PC-3 (cell line): ENCODE results near the gene PM20D1. TPM values are rescaled to one million over a fixed set of nuclear protein-coding genes. Genes with fewer than 3 reads are reported as not detected.
"Not testable (repeated sequence)": the region's sequence is repeated elsewhere in the genome, so short reads cannot be mapped to it uniquely, and the experiment has no call there.

Experiments used
- ATAC-seq: fragments of 200-7000 bp; cut with Tn5 transposase; 2 replicates; pipeline ENCODE4 v1.9.1; 2020; ENCODE audit warnings: mild to moderate bottlenecking, moderate library complexity
- BruUV-seq: library from RNA; stranded (reverse); fragments of 400-500 nt; replicated peaks from 2 replicates; lab custom pipeline; 2021; lab: Mats Ljungman, UMichigan
- CTCF ChIA-PET: fragments of 300-600 bp; sonication (Branson Sonifier 250); formaldehyde crosslinking; loops from one replicate; lab custom pipeline; 2022; ENCODE audit warnings: antibody characterized with exemption; lab: Charles Lee
- POLR2A ChIA-PET: fragments of 300-600 bp; sonication (Branson Sonifier 250); formaldehyde crosslinking; loops from one replicate; lab custom pipeline; 2022; ENCODE audit warnings: antibody characterized with exemption; ENCODE audit not compliant: unreplicated experiment; lab: Charles Lee
- DNase-seq: peaks from one replicate; pipeline ENCODE4 v3.0.0-alpha.2; 2015
- H2AFZ ChIP-seq: fragments of 300-600 bp; sonication (generic); 2 replicates; pipeline ENCODE4 v1.6.0; 2016; ENCODE audit warnings: antibody characterized with exemption, low read length
- H3F3A ChIP-seq: fragments of 300-600 bp; sonication (generic); one replicate; pipeline ENCODE4 v1.6.0; 2017; ENCODE audit warnings: antibody characterized with exemption, low read length, control low read depth, mild to moderate bottlenecking; ENCODE audit not compliant: unreplicated experiment
- H3K27ac ChIP-seq: fragments of 300-600 bp; sonication (generic); 2 replicates; pipeline ENCODE4 v1.5.1; 2016; ENCODE audit warnings: mild to moderate bottlenecking, low read length
- H3K27me3 ChIP-seq: fragments of 300-600 bp; sonication (generic); 2 replicates; pipeline ENCODE4 v1.6.1; 2016; ENCODE audit warnings: low read length, mixed read lengths
- H3K36me3 ChIP-seq: fragments of 300-600 bp; sonication (generic); 2 replicates; pipeline ENCODE4 v1.6.1; 2016; ENCODE audit warnings: low read depth, mixed run types, low read length, mixed read lengths
- H3K4me1 ChIP-seq: fragments of 300-600 bp; sonication (generic); 2 replicates; pipeline ENCODE4 v1.5.1; 2016; ENCODE audit warnings: low read length; ENCODE audit not compliant: insufficient read depth
- H3K4me2 ChIP-seq: fragments of 300-600 bp; sonication (generic); 2 replicates; pipeline ENCODE4 v1.6.0; 2016; ENCODE audit warnings: low read length
- H3K4me3 ChIP-seq: fragments of 300-600 bp; sonication (generic); 2 replicates; pipeline ENCODE4 v1.5.1; 2016; ENCODE audit warnings: mild to moderate bottlenecking, low read length, mixed read lengths
- H3K79me2 ChIP-seq: fragments of 300-600 bp; sonication (generic); 2 replicates; pipeline ENCODE4 v1.6.1; 2017; ENCODE audit warnings: low read length, mixed read lengths
- H3K9ac ChIP-seq: fragments of 300-600 bp; sonication (generic); 2 replicates; pipeline ENCODE4 v1.6.0; 2016; ENCODE audit warnings: mild to moderate bottlenecking, low read length
- H3K9me2 ChIP-seq: fragments of 300-600 bp; sonication (generic); replicated peaks from 2 replicates; pipeline ENCODE4 v1.6.1; 2016; ENCODE audit warnings: mixed run types, low read length, mixed read lengths
- H3K9me3 ChIP-seq: fragments of 300-600 bp; sonication (generic); 2 replicates; pipeline ENCODE4 v1.6.1; 2016; ENCODE audit warnings: low read length, mixed read lengths
- H4K20me1 ChIP-seq: fragments of 300-600 bp; sonication (generic); 2 replicates; pipeline ENCODE4 v1.6.1; 2016; ENCODE audit warnings: low read length, mixed read lengths
- CTCF ChIP-seq: fragments of 300-600 bp; sonication (generic); conservative IDR thresholded peaks from 2 replicates; pipeline ENCODE4 v1.5.1; 2017; ENCODE audit warnings: antibody characterized with exemption, low read depth, mild to moderate bottlenecking, low read length
- EZH2 ChIP-seq: fragments of 300-600 bp; sonication (generic); IDR thresholded peaks from one replicate; pipeline ENCODE4 v1.6.1; 2017; ENCODE audit warnings: antibody characterized with exemption, mild to moderate bottlenecking, low read length; ENCODE audit not compliant: unreplicated experiment
- EZH2phosphoT487 ChIP-seq: fragments of 300-600 bp; sonication (generic); IDR thresholded peaks from 2 replicates; pipeline ENCODE4 v1.6.1; 2018; ENCODE audit warnings: mild to moderate bottlenecking, antibody characterized with exemption, low read length, borderline replicate concordance
- intact Hi-C: fragments of 100-400 bp; cut with micrococcal nuclease; formaldehyde crosslinking; loops from 2 replicates; pipeline ENCODE4 v1.9.0; 2023
- total RNA-seq: library from RNA; depleted of rRNA; stranded (reverse); fragments of >200 nt; gene quantifications from 2 replicates; pipeline ENCODE4 v1.2.3, GENCODE V29; 2014

Gene PM20D1
- total RNA-seq, 1 experiment from 2014 or later = not detected

- intact Hi-C loops, H3K9ac ChIP-seq, H3K27me3 ChIP-seq, H3K36me3 ChIP-seq, POLR2A ChIA-PET, CTCF ChIA-PET, DNase-seq, ATAC-seq, H3F3A ChIP-seq, H3K79me2 ChIP-seq, H4K20me1 ChIP-seq, H3K4me3 ChIP-seq, H3K27ac ChIP-seq, BruUV-seq, H3K9me3 ChIP-seq, H2AFZ ChIP-seq, H3K9me2 ChIP-seq, H3K4me2 ChIP-seq: not testable (repeated sequence)
- H3K4me1 ChIP-seq = peaks cover 16% of the 10 kb centered on the region
These were observed 41.5 kb upstream of the PM20D1 start for GRCh38 chr1:205891481-205891880.

- H4K20me1 ChIP-seq, ATAC-seq, H3K27ac ChIP-seq, H3K27me3 ChIP-seq, H3K79me2 ChIP-seq, H3K9me3 ChIP-seq, BruUV-seq, H3F3A ChIP-seq, H3K36me3 ChIP-seq, intact Hi-C loops, H3K9ac ChIP-seq, DNase-seq, H3K9me2 ChIP-seq, H2AFZ ChIP-seq, POLR2A ChIA-PET, H3K4me3 ChIP-seq, H3K4me2 ChIP-seq, CTCF ChIA-PET: not testable (repeated sequence)
- H3K4me1 ChIP-seq = peaks cover 16% of the 10 kb centered on the region
These were observed 40.7 kb upstream of the PM20D1 start for GRCh38 chr1:205890631-205891030.

GRCh38 chr1:205889706-205890105 lies 39.8 kb upstream of the PM20D1 start:
- H3K79me2 ChIP-seq, POLR2A ChIA-PET, H2AFZ ChIP-seq, intact Hi-C loops, H3K36me3 ChIP-seq, H3K4me3 ChIP-seq, H3F3A ChIP-seq, H3K27me3 ChIP-seq, H3K27ac ChIP-seq, CTCF ChIA-PET, H3K9me2 ChIP-seq, H3K9ac ChIP-seq, H3K9me3 ChIP-seq, H4K20me1 ChIP-seq: not testable (repeated sequence)
- BruUV-seq = TSS peak; percentile 20
- Histone ChIP-seq H3K4me1 (peaks cover 16% of the 10 kb centered on the region), H3K4me2 (peak overlapping the region; percentile 33)
- DNase-seq (peak; percentile 89), ATAC-seq (peak; percentile 84)

GRCh38 chr1:205889006-205889405 lies 39.1 kb upstream of the PM20D1 start:
- H3K27me3 ChIP-seq, H4K20me1 ChIP-seq, BruUV-seq, H2AFZ ChIP-seq, DNase-seq, H3K79me2 ChIP-seq, ATAC-seq, H3K9ac ChIP-seq, H3K9me2 ChIP-seq, H3K27ac ChIP-seq, intact Hi-C loops, POLR2A ChIA-PET, H3F3A ChIP-seq, H3K9me3 ChIP-seq, H3K4me3 ChIP-seq, H3K36me3 ChIP-seq, CTCF ChIA-PET: not testable (repeated sequence)
- H3K4me1 ChIP-seq = peaks cover 16% of the 10 kb centered on the region
- H3K4me2 ChIP-seq = peak overlapping the region; percentile 33; the same call in 1 of the 2 replicates

GRCh38 chr1:205883792-205884191 lies 33.9 kb upstream of the PM20D1 start:
- no peaks in the 10 kb centered on the region for H3K79me2 ChIP-seq
- no peak for ATAC-seq
- no peak overlapping the region for H3K4me3 ChIP-seq
- H3K4me2 ChIP-seq = no peak overlapping the region
- no peaks in the 10 kb centered on the region for H3K36me3 ChIP-seq
- H3K4me1 ChIP-seq = peaks cover under 1% of the 10 kb centered on the region; the same call in 1 of the 2 replicates
- DNase-seq = no peak
- intact Hi-C loops = no loop called here
- ChIA-PET CTCF (no interaction called here), POLR2A (no interaction called here)
- no TSS peak for BruUV-seq
- TF ChIP-seq EZH2 = no peak
- no peak for TF ChIP-seq EZH2phosphoT487
- no peak for TF ChIP-seq CTCF
- H3K9me2 ChIP-seq = no peaks in the 10 kb centered on the region
- H3K27ac ChIP-seq = no peak overlapping the region
- no peaks in the 10 kb centered on the region for H3K27me3 ChIP-seq
- H3K9ac ChIP-seq = no peak overlapping the region
- no peaks in the 10 kb centered on the region for H3F3A ChIP-seq
- H2AFZ ChIP-seq = no peak overlapping the region
- no peaks in the 10 kb centered on the region for H4K20me1 ChIP-seq
- H3K9me3 ChIP-seq = no peaks in the 10 kb centered on the region
